Suprapubic skin (tissue), 4 donors: ENCODE data around the gene FRMD4A. TPM values are rescaled to one million over a fixed set of nuclear protein-coding genes. Genes with fewer than 3 reads are reported as not detected.
A peak's percentile ranks its signal among the peaks of the same experiment; 100 is the strongest.

ENCODE experiments used
- DNase-seq, 2 donors: peaks; one replicate each; pipeline ENCODE4 v3.0.0-alpha.2; 2019; ENCODE audit warnings: low spot score in 2 of 2
- H3K27ac ChIP-seq: fragments of 200-600 bp; sonication (generic); one replicate; pipeline ENCODE4 v1.5.1; 2019
- H3K27me3 ChIP-seq: fragments of 200-600 bp; sonication (generic); one replicate; pipeline ENCODE4 v1.5.1; 2019
- H3K36me3 ChIP-seq: fragments of 200-600 bp; sonication (generic); one replicate; pipeline ENCODE4 v1.5.1; 2019
- H3K4me1 ChIP-seq: fragments of 200-600 bp; sonication (generic); one replicate; pipeline ENCODE4 v1.5.1; 2019
- H3K4me3 ChIP-seq: fragments of 200-600 bp; sonication (generic); one replicate; pipeline ENCODE4 v1.5.1; 2019; ENCODE audit warnings: mild to moderate bottlenecking
- H3K9me3 ChIP-seq: fragments of 200-600 bp; sonication (generic); one replicate; pipeline ENCODE4 v1.5.1; 2019
- EP300 ChIP-seq: sonication (generic); formaldehyde crosslinking; IDR thresholded peaks from one replicate; pipeline ENCODE4 v1.6.1; 2017; ENCODE audit warnings: antibody characterized with exemption
- POLR2A ChIP-seq, 2 donors: fragments of 450-650 bp; IDR thresholded peaks; one replicate each; pipeline ENCODE4 v1.6.1; 2017; ENCODE audit warnings: antibody characterized with exemption in 2 of 2, mild to moderate bottlenecking in 2 of 2, moderate library complexity in 2 of 2
- POLR2AphosphoS5 ChIP-seq, 3 donors: sonication (generic); formaldehyde crosslinking; IDR thresholded peaks; one replicate each; pipeline ENCODE4 v1.6.1; 2017; ENCODE audit warnings: antibody characterized with exemption in 3 of 3
- WGBS: methylation state at CpG from one replicate; pipeline ENCODE4 v1.1.5; 2018; 5-methylcytosine and 5-hydroxymethylcytosine counted together
- total RNA-seq, 4 donors: library from RNA; depleted of rRNA; stranded (reverse); fragments of >200 nt; gene quantifications; one replicate each; pipeline ENCODE4 v1.1.0, GENCODE V29; 2016
- TF ChIP-seq, protein P1 (sequence below), 2 donors: fragments of 200-600 bp in 1 of 2; fragments of 450-650 bp in 1 of 2; sonication (generic) in 1 of 2; IDR thresholded peaks; one replicate each; pipeline ENCODE4 v1.5.1; 2016 to 2019; ENCODE audit warnings: antibody characterized with exemption in 2 of 2, mild to moderate bottlenecking in 1 of 2, moderate library complexity in 1 of 2

Gene FRMD4A
- total RNA-seq, 4 donors from 2014 or later = 27.4 to 86.3 (median 58.0) TPM

DNA sequence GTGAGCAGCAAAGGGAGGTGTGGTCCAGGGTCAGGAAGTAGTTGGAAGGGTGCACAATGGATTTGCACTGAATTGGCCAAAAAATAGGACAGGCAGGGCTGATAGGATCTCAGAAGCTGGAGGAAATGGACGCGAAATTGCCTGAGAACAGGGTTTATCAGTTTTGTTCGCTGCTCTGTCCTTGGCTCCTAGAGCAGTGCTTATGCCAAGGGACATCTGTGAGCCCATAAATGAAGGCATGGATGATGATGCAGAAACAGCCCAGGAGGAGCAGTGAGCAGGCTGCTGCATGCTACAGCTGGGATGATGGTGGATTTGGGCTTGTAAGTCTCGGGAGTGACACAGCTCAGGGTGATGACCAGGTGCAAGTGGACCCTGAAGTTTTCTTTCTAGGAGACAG lies 539.2 kb downstream of the FRMD4A start:
- H3K27me3 ChIP-seq = no peaks in the 10 kb centered on the region
- no peak for TF ChIP-seq POLR2AphosphoS5 (IDR thresholded peaks at IDR 0.05)
- TF ChIP-seq POLR2A (IDR thresholded peaks at IDR 0.05) = no peak
- no peak for TF ChIP-seq EP300
- TF ChIP-seq, protein P1, sequence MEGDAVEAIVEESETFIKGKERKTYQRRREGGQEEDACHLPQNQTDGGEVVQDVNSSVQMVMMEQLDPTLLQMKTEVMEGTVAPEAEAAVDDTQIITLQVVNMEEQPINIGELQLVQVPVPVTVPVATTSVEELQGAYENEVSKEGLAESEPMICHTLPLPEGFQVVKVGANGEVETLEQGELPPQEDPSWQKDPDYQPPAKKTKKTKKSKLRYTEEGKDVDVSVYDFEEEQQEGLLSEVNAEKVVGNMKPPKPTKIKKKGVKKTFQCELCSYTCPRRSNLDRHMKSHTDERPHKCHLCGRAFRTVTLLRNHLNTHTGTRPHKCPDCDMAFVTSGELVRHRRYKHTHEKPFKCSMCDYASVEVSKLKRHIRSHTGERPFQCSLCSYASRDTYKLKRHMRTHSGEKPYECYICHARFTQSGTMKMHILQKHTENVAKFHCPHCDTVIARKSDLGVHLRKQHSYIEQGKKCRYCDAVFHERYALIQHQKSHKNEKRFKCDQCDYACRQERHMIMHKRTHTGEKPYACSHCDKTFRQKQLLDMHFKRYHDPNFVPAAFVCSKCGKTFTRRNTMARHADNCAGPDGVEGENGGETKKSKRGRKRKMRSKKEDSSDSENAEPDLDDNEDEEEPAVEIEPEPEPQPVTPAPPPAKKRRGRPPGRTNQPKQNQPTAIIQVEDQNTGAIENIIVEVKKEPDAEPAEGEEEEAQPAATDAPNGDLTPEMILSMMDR (IDR thresholded peaks at IDR 0.05) = no peak
- DNase-seq = no peak
- H3K4me1 ChIP-seq = peaks cover 28% of the 10 kb centered on the region
- WGBS = 77% methylated on average over 4 of the region's 4 CpGs
- H3K36me3 ChIP-seq = peaks cover 5% of the 10 kb centered on the region
- no peak overlapping the region for H3K4me3 ChIP-seq
- no peaks in the 10 kb centered on the region for H3K9me3 ChIP-seq
- H3K27ac ChIP-seq = no peak overlapping the region

DNA sequence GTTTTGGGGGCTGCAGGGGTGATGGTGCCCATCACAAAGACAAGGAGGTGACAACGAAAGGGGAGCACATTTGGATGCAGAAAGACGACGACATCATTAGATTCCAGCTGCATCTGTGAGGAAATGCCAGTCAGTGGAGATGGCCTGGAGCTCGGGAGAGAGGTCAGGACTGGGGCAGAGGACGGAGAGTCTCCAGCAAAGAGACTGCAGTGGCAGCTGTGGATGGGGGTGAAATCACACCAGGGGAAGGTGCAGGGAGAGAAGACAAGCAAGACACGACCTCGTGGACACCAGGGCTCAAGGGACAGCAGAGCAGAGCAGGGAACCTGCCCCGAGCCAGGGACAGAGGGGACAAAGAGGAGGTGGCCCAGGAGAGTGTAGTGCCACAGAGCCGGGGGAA lies 540.5 kb downstream of the FRMD4A start:
- no peak for TF ChIP-seq POLR2A (IDR thresholded peaks at IDR 0.05)
- TF ChIP-seq, protein P1 (IDR thresholded peaks at IDR 0.05) = no peak
- no peak for TF ChIP-seq EP300
- TF ChIP-seq POLR2AphosphoS5 (IDR thresholded peaks at IDR 0.05) = no peak
- Histone ChIP-seq H3K4me3 (no peak overlapping the region), H3K27me3 (no peaks in the 10 kb centered on the region), H3K36me3 (peaks cover 5% of the 10 kb centered on the region), H3K9me3 (no peaks in the 10 kb centered on the region), H3K4me1 (peaks cover 28% of the 10 kb centered on the region), H3K27ac (no peak overlapping the region)
- WGBS = 83% methylated on average over 9 of the region's 9 CpGs
- no peak for DNase-seq

- no peaks in the 10 kb centered on the region for H3K27me3 ChIP-seq
- H3K4me3 ChIP-seq = no peak overlapping the region
- no peak overlapping the region for H3K27ac ChIP-seq
- peaks cover 28% of the 10 kb centered on the region for H3K4me1 ChIP-seq
- no peak for DNase-seq
- TF ChIP-seq, protein P1 (IDR thresholded peaks at IDR 0.05) = no peak
- TF ChIP-seq EP300 (no peak), POLR2A (IDR thresholded peaks at IDR 0.05) (no peak), POLR2AphosphoS5 (IDR thresholded peaks at IDR 0.05) (no peak)
- H3K9me3 ChIP-seq = no peaks in the 10 kb centered on the region
- H3K36me3 ChIP-seq = no peaks in the 10 kb centered on the region
- WGBS = 35% methylated on average over 2 of the region's 2 CpGs
Measured at GRCh38 chr10:13789448-13789829, 541.3 kb downstream of the FRMD4A start.

DNA sequence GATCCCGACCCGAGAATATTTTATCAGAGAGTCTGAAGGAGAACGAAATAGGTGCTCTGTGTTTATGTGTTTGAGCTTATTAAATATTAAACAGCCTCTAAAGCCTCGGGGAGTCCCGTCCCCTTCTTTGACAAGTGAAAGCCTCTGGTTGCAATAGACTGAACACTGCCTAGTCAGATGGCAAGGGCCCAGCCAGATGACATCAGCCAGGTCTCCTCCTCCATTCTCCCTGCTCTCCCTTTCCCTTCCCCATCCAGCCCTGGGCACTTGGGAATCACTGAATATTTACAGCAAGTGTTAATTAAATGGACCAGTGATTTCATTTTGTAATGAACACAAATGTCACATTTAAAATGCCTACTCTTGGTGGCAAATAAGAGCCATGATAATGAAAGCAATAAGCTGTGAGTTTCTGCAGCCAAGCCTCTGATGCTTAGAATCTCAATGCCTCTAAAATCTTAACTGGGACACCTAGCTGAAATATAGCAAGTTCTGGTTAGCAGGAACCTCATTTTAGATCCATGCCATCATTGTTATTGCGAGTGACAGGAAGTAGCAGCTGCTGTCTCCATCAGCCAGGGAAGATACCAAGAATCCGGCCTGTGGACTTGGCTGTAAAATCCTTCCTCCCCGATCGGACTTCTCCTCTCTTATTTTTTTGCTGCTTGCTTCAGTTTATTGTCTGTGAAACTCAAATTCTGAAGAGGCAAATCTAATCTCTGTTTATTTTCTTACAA lies 541.8 kb downstream of the FRMD4A start:
- Histone ChIP-seq H3K4me3 (no peak overlapping the region), H3K27ac (peak overlapping the region; percentile 22), H3K9me3 (no peaks in the 10 kb centered on the region), H3K36me3 (no peaks in the 10 kb centered on the region), H3K4me1 (peaks cover 28% of the 10 kb centered on the region), H3K27me3 (no peaks in the 10 kb centered on the region)
- WGBS = 60% methylated on average over 9 of the region's 9 CpGs
- TF ChIP-seq EP300 (no peak), POLR2AphosphoS5 (IDR thresholded peaks at IDR 0.05) (no peak), POLR2A (IDR thresholded peaks at IDR 0.05) (no peak)
- TF ChIP-seq, protein P1 (IDR thresholded peaks at IDR 0.05) = no peak
- peak in 1 of 2 donors; percentile 78 for DNase-seq

DNA sequence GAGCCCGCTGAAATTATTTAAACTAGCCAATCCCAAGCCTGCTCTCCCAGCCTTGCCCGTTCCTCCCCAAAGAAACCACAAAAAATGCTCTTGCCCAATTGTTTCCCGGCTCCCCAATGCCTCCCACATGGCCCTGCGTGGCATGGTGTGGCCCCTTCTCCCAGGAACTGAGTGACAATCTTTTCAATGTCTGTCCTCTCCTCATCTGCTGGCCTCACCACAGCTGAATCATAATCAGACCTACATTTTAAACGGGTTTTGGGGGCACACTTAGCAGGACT lies 542.5 kb downstream of the FRMD4A start:
- DNase-seq = no peak
- no peaks in the 10 kb centered on the region for H3K36me3 ChIP-seq
- TF ChIP-seq EP300 (no peak), POLR2AphosphoS5 (IDR thresholded peaks at IDR 0.05) (no peak), POLR2A (IDR thresholded peaks at IDR 0.05) (no peak)
- TF ChIP-seq, protein P1 (IDR thresholded peaks at IDR 0.05) = no peak
- WGBS = 38% methylated on average over 5 of the region's 5 CpGs
- H3K9me3 ChIP-seq = no peaks in the 10 kb centered on the region
- no peaks in the 10 kb centered on the region for H3K27me3 ChIP-seq
- peak overlapping the region; percentile 22 for H3K27ac ChIP-seq
- no peak overlapping the region for H3K4me3 ChIP-seq
- peaks cover 28% of the 10 kb centered on the region for H3K4me1 ChIP-seq
